ENCODE data around the gene ADGRL3.

DNA sequence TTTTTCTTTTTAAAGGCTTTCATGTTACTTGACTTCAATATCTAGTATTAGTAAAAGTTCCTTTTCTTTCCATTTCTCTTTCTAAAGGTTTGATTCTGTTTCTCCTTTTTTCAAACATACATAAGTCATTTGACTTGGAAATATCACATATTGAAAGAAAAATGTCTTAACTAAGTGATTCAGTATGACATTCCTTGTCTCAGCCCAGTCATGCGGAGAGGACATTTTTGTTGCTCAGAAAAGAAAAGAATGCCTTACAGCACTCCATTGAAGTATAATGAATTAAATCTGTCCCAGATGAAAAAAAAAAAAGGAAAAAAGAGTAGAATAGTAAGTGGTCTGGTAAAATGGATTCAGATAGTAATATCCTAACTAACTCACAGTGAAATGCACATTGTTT, 466.1 kb downstream of the ADGRL3 start:
- no peak for TF ChIP-seq EZH2phosphoT487 (conservative IDR thresholded peaks at IDR 0.05; ENCODE audit: low read length)
- TF ChIP-seq, protein P1, sequence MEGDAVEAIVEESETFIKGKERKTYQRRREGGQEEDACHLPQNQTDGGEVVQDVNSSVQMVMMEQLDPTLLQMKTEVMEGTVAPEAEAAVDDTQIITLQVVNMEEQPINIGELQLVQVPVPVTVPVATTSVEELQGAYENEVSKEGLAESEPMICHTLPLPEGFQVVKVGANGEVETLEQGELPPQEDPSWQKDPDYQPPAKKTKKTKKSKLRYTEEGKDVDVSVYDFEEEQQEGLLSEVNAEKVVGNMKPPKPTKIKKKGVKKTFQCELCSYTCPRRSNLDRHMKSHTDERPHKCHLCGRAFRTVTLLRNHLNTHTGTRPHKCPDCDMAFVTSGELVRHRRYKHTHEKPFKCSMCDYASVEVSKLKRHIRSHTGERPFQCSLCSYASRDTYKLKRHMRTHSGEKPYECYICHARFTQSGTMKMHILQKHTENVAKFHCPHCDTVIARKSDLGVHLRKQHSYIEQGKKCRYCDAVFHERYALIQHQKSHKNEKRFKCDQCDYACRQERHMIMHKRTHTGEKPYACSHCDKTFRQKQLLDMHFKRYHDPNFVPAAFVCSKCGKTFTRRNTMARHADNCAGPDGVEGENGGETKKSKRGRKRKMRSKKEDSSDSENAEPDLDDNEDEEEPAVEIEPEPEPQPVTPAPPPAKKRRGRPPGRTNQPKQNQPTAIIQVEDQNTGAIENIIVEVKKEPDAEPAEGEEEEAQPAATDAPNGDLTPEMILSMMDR (IDR thresholded peaks at IDR 0.05; ENCODE audit: insufficient read depth, low read length, poor library complexity, severe bottlenecking): no peak
